PC-3 (cell line): ENCODE data around the gene FOXD1. TPM values are rescaled to one million over a fixed set of nuclear protein-coding genes. Genes with fewer than 3 reads are reported as not detected.
A peak's percentile ranks its signal among the peaks of the same experiment; 100 is the strongest.
"Not testable (repeated sequence)": the region's sequence is repeated elsewhere in the genome, so short reads cannot be mapped to it uniquely, and the experiment has no call there.

ENCODE experiments used
- ATAC-seq: fragments of 200-7000 bp; cut with Tn5 transposase; 2 replicates; pipeline ENCODE4 v1.9.1; 2020; ENCODE audit warnings: mild to moderate bottlenecking, moderate library complexity
- BruUV-seq: library from RNA; stranded (reverse); fragments of 400-500 nt; replicated peaks from 2 replicates; lab custom pipeline; 2021; lab: Mats Ljungman, UMichigan
- CTCF ChIA-PET: fragments of 300-600 bp; sonication (Branson Sonifier 250); formaldehyde crosslinking; loops from one replicate; lab custom pipeline; 2022; ENCODE audit warnings: antibody characterized with exemption; lab: Charles Lee
- POLR2A ChIA-PET: fragments of 300-600 bp; sonication (Branson Sonifier 250); formaldehyde crosslinking; loops from one replicate; lab custom pipeline; 2022; ENCODE audit warnings: antibody characterized with exemption; ENCODE audit not compliant: unreplicated experiment; lab: Charles Lee
- DNase-seq: peaks from one replicate; pipeline ENCODE4 v3.0.0-alpha.2; 2015
- H2AFZ ChIP-seq: fragments of 300-600 bp; sonication (generic); 2 replicates; pipeline ENCODE4 v1.6.0; 2016; ENCODE audit warnings: antibody characterized with exemption, low read length
- H3F3A ChIP-seq: fragments of 300-600 bp; sonication (generic); one replicate; pipeline ENCODE4 v1.6.0; 2017; ENCODE audit warnings: antibody characterized with exemption, low read length, control low read depth, mild to moderate bottlenecking; ENCODE audit not compliant: unreplicated experiment
- H3K27ac ChIP-seq: fragments of 300-600 bp; sonication (generic); 2 replicates; pipeline ENCODE4 v1.5.1; 2016; ENCODE audit warnings: mild to moderate bottlenecking, low read length
- H3K27me3 ChIP-seq: fragments of 300-600 bp; sonication (generic); 2 replicates; pipeline ENCODE4 v1.6.1; 2016; ENCODE audit warnings: low read length, mixed read lengths
- H3K36me3 ChIP-seq: fragments of 300-600 bp; sonication (generic); 2 replicates; pipeline ENCODE4 v1.6.1; 2016; ENCODE audit warnings: low read depth, mixed run types, low read length, mixed read lengths
- H3K4me1 ChIP-seq: fragments of 300-600 bp; sonication (generic); 2 replicates; pipeline ENCODE4 v1.5.1; 2016; ENCODE audit warnings: low read length; ENCODE audit not compliant: insufficient read depth
- H3K4me2 ChIP-seq: fragments of 300-600 bp; sonication (generic); 2 replicates; pipeline ENCODE4 v1.6.0; 2016; ENCODE audit warnings: low read length
- H3K4me3 ChIP-seq: fragments of 300-600 bp; sonication (generic); 2 replicates; pipeline ENCODE4 v1.5.1; 2016; ENCODE audit warnings: mild to moderate bottlenecking, low read length, mixed read lengths
- H3K79me2 ChIP-seq: fragments of 300-600 bp; sonication (generic); 2 replicates; pipeline ENCODE4 v1.6.1; 2017; ENCODE audit warnings: low read length, mixed read lengths
- H3K9ac ChIP-seq: fragments of 300-600 bp; sonication (generic); 2 replicates; pipeline ENCODE4 v1.6.0; 2016; ENCODE audit warnings: mild to moderate bottlenecking, low read length
- H3K9me2 ChIP-seq: fragments of 300-600 bp; sonication (generic); replicated peaks from 2 replicates; pipeline ENCODE4 v1.6.1; 2016; ENCODE audit warnings: mixed run types, low read length, mixed read lengths
- H3K9me3 ChIP-seq: fragments of 300-600 bp; sonication (generic); 2 replicates; pipeline ENCODE4 v1.6.1; 2016; ENCODE audit warnings: low read length, mixed read lengths
- H4K20me1 ChIP-seq: fragments of 300-600 bp; sonication (generic); 2 replicates; pipeline ENCODE4 v1.6.1; 2016; ENCODE audit warnings: low read length, mixed read lengths
- EZH2 ChIP-seq: fragments of 300-600 bp; sonication (generic); IDR thresholded peaks from one replicate; pipeline ENCODE4 v1.6.1; 2017; ENCODE audit warnings: antibody characterized with exemption, mild to moderate bottlenecking, low read length; ENCODE audit not compliant: unreplicated experiment
- EZH2phosphoT487 ChIP-seq: fragments of 300-600 bp; sonication (generic); IDR thresholded peaks from 2 replicates; pipeline ENCODE4 v1.6.1; 2018; ENCODE audit warnings: mild to moderate bottlenecking, antibody characterized with exemption, low read length, borderline replicate concordance
- intact Hi-C: fragments of 100-400 bp; cut with micrococcal nuclease; formaldehyde crosslinking; loops from 2 replicates; pipeline ENCODE4 v1.9.0; 2023
- total RNA-seq: library from RNA; depleted of rRNA; stranded (reverse); fragments of >200 nt; gene quantifications from 2 replicates; pipeline ENCODE4 v1.2.3, GENCODE V29; 2014
- TF ChIP-seq, protein P1 (sequence below): fragments of 300-600 bp; sonication (generic); conservative IDR thresholded peaks from 2 replicates; pipeline ENCODE4 v1.5.1; 2017; ENCODE audit warnings: antibody characterized with exemption, low read depth, mild to moderate bottlenecking, low read length

Gene FOXD1
- total RNA-seq, 1 experiment from 2014 or later, result 10.3 TPM

DNA sequence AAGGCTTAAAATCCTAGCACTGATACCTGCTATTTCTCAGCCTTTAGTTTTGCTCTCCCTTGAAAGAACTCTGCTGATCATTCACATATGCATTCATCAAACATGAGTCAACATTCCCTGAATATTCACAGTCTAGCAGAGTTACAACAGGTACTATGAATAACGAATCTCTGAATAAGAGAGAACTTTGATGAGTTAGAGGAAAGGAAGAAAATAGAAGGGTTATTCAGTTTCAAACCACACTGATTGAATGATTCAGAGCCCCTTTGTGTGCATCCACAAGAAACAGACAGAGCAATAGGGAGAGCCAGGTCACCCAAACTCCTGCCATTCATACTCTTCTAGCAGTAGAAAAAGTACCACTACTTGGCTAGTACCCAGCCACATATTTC is 36.0 kb downstream of the FOXD1 start:
- Histone ChIP-seq H3K79me2 (no peaks in the 10 kb centered on the region), H4K20me1 (no peaks in the 10 kb centered on the region), H3K4me3 (no peak overlapping the region), H3K9me2 (no peaks in the 10 kb centered on the region), H3K9me3 (no peaks in the 10 kb centered on the region), H3K4me2 (peak overlapping the region; percentile 32; the same call in 1 of the 2 replicates), H3K9ac (no peak overlapping the region), H3K27ac (peak overlapping the region; percentile 40), H3K36me3 (no peaks in the 10 kb centered on the region), H3K4me1 (peaks cover 15% of the 10 kb centered on the region), H3F3A (no peaks in the 10 kb centered on the region), H2AFZ (no peak overlapping the region), H3K27me3 (no peaks in the 10 kb centered on the region)
- TF ChIP-seq EZH2 (no peak), EZH2phosphoT487 (no peak)
- TF ChIP-seq, protein P1, sequence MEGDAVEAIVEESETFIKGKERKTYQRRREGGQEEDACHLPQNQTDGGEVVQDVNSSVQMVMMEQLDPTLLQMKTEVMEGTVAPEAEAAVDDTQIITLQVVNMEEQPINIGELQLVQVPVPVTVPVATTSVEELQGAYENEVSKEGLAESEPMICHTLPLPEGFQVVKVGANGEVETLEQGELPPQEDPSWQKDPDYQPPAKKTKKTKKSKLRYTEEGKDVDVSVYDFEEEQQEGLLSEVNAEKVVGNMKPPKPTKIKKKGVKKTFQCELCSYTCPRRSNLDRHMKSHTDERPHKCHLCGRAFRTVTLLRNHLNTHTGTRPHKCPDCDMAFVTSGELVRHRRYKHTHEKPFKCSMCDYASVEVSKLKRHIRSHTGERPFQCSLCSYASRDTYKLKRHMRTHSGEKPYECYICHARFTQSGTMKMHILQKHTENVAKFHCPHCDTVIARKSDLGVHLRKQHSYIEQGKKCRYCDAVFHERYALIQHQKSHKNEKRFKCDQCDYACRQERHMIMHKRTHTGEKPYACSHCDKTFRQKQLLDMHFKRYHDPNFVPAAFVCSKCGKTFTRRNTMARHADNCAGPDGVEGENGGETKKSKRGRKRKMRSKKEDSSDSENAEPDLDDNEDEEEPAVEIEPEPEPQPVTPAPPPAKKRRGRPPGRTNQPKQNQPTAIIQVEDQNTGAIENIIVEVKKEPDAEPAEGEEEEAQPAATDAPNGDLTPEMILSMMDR, result no peak
- ChIA-PET POLR2A (no interaction called here), CTCF (no interaction called here)
- ATAC-seq (peak; percentile 48), DNase-seq (peak; percentile 69)
- intact Hi-C loops, result no loop called here
- BruUV-seq, result no TSS peak

DNA sequence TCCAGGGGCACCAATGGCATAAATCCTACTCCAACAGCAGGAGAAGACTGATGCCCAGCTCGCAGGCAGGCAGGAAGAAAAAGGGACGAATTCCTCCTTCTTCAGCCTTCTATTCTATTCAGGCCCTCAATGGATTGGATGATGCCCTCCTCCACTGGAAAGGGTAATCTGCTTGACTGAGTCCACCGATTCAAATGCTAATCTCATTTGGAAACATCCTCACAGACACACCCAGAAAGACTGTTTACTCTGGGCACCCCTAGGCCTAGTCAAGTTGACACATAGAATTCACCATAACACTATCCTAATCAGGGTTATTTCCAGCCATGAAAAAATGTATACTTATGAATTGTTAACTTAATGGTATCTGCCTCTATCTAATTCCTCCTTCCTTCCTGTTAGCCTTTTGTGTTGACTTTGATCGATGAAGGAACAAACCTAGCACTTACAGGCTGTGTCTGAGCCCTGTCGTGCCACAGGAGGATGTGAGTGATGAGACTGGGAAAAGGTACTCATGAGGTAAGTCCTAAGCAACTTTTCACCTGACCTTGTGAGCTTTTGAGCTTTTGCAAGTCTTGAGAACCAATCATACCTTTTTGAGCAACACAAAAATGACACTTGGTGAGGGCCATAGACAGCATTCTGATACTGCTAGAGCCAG is 36.5 kb downstream of the FOXD1 start:
- BruUV-seq, result no TSS peak

DNA sequence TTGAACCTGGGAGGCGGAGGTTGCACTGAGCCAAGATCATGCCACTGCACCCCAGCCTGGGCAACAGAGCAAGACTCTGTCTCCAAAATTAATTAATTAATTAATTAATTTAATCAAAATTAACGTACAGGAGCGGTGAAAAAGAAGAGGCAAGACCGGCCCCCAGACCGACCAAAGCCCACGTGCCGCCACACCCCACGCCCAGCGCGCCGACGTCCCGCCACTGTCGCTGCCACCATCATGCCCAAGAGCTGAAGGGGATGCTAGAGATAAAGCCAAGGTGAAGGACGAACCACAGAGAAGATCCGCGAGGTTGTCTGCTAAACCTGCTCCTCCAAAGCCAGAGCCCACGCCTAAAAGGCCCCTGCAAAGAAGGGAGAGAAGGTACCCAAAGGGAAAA is 38.6 kb downstream of the FOXD1 start:
- H3K4me3 ChIP-seq, H3K4me2 ChIP-seq, ATAC-seq, H3K9me2 ChIP-seq, H3K36me3 ChIP-seq, H3F3A ChIP-seq, H3K79me2 ChIP-seq, H3K27me3 ChIP-seq, intact Hi-C loops, BruUV-seq, H2AFZ ChIP-seq, H3K9me3 ChIP-seq, H3K9ac ChIP-seq, H4K20me1 ChIP-seq, CTCF ChIA-PET, H3K27ac ChIP-seq, DNase-seq, POLR2A ChIA-PET: not testable (repeated sequence)
- peaks cover 15% of the 10 kb centered on the region for H3K4me1 ChIP-seq

More for the DNA sequence above, 36.5 kb downstream of the FOXD1 start:
- Histone ChIP-seq H3K79me2 (no peaks in the 10 kb centered on the region), H3K9ac (no peak overlapping the region), H3K9me3 (no peaks in the 10 kb centered on the region), H3K4me3 (no peak overlapping the region), H2AFZ (no peak overlapping the region), H4K20me1 (no peaks in the 10 kb centered on the region), H3K4me2 (peak overlapping the region; percentile 32; the same call in 1 of the 2 replicates), H3K27me3 (no peaks in the 10 kb centered on the region), H3F3A (no peaks in the 10 kb centered on the region), H3K36me3 (no peaks in the 10 kb centered on the region), H3K27ac (peak overlapping the region; percentile 40), H3K9me2 (no peaks in the 10 kb centered on the region), H3K4me1 (peaks cover 15% of the 10 kb centered on the region)
- no peak for TF ChIP-seq EZH2
- TF ChIP-seq, protein P1, result no peak
- no peak for TF ChIP-seq EZH2phosphoT487
- ATAC-seq (no peak), DNase-seq (no peak)
- POLR2A ChIA-PET, result no interaction called here
- intact Hi-C loops, result no loop called here
- CTCF ChIA-PET, result no interaction called here
